Measurements from ENCODE around the gene NEUROG1. TPM values are rescaled to one million over a fixed set of nuclear protein-coding genes. Genes with fewer than 3 reads are reported as not detected.

NEUROG1 gene
- total and polyA plus RNA-seq, 2 of the 13 experiments (the other 11 are each of a cell fraction or from before 2014, with no cell fraction given), result not detected

- TF ChIP-seq ZNF691 (CRISPR knock-in tag; IDR thresholded peaks at IDR 0.05; ENCODE audit: borderline replicate concordance, low read depth), result no peak
- TF ChIP-seq ZNF180 (CRISPR knock-in tag; IDR thresholded peaks at IDR 0.05; ENCODE audit: borderline replicate concordance, low read depth), result no peak
- TF ChIP-seq PHF20 (CRISPR knock-in tag; IDR thresholded peaks at IDR 0.05), result no peak
- no peak for TF ChIP-seq FOXC1 (CRISPR knock-in tag; IDR thresholded peaks at IDR 0.05; ENCODE audit: borderline replicate concordance)
- TF ChIP-seq TRIM22 (IDR thresholded peaks at IDR 0.05), result no peak
- no peak for TF ChIP-seq ZNF652 (CRISPR knock-in tag; IDR thresholded peaks at IDR 0.05; ENCODE audit: borderline replicate concordance, low read depth)
- no peak for TF ChIP-seq PAWR (CRISPR knock-in tag; IDR thresholded peaks at IDR 0.05; ENCODE audit: borderline replicate concordance)
- TF ChIP-seq HMG20A (CRISPR knock-in tag; IDR thresholded peaks at IDR 0.05; ENCODE audit: borderline replicate concordance), result no peak
Measured at GRCh38 chr5:135539430-135540005, 3.8 kb upstream of the NEUROG1 start (continued).

- POLR2A ChIA-PET, result no interaction called here
- H3K4me3 ChIP-seq (replicated peaks in 1 of 3; ENCODE audit: insufficient read depth in 1 of 3, low read depth in 2 of 3, low read length in 3 of 3), result no peak overlapping the region
- H3K27ac ChIP-seq (ENCODE audit: extremely low read length, insufficient read depth, low read length), result no peak overlapping the region
- TF ChIP-seq ZNF558 (CRISPR knock-in tag; IDR thresholded peaks at IDR 0.05; ENCODE audit: borderline replicate concordance) (no peak), CSRNP2 (CRISPR knock-in tag; conservative IDR thresholded peaks at IDR 0.05; ENCODE audit: low read depth) (no peak), IRF1 (CRISPR knock-in tag; IDR thresholded peaks at IDR 0.05; ENCODE audit: low read depth) (no peak), SAP130 (CRISPR knock-in tag; IDR thresholded peaks at IDR 0.05; ENCODE audit: low read depth) (no peak), SUZ12 (IDR thresholded peaks at IDR 0.05; ENCODE audit: low read depth, low read length) (no peak), HMG20B (CRISPR knock-in tag; conservative IDR thresholded peaks at IDR 0.05) (no peak), MBNL3 (CRISPR knock-in tag; conservative IDR thresholded peaks at IDR 0.05) (no peak)
- intact Hi-C loops (cut with micrococcal nuclease; ENCODE audit: unreplicated experiment), result no loop called here
- no peaks in the 10 kb centered on the region for H3K9me3 ChIP-seq (ENCODE audit: low read length)
- DNase-seq (ENCODE audit: low spot score), result no peak
- H3K27me3 ChIP-seq (ENCODE audit: control insufficient read depth in 1 of 2, insufficient read depth in 2 of 2, low read length in 2 of 2), result peaks cover 6 to 42% of the 10 kb centered on the region in 2 experiments; a peak in 4 of 5 replicates
- H3K9ac ChIP-seq (ENCODE audit: insufficient read depth, low read depth, low read length), result no peak overlapping the region
- H4K20me1 ChIP-seq (ENCODE audit: insufficient read depth, low read length), result no peaks in the 10 kb centered on the region
- H2AFZ ChIP-seq (ENCODE audit: low read length), result no peak overlapping the region
- H3K36me3 ChIP-seq (replicated peaks in 1 of 2; ENCODE audit: control insufficient read depth in 1 of 2, insufficient read depth in 2 of 2, low read length in 2 of 2), result no peaks in the 10 kb centered on the region
- no peaks in the 10 kb centered on the region for H3K4me1 ChIP-seq (ENCODE audit: insufficient read depth, low read length)
- WGBS (ENCODE audit: low lambda C conversion rate), result 54% methylated on average over 4 of the region's 5 CpGs
- no peak for ATAC-seq
- H3K79me2 ChIP-seq (ENCODE audit: insufficient read depth, low read length), result no peaks in the 10 kb centered on the region
- CTCF ChIA-PET (ENCODE audit: low intra/inter-chr PET ratio, low total read pairs), result no interaction called here
- BruUV-seq (replicated peaks), result no TSS peak
- H3K4me2 ChIP-seq (ENCODE audit: low read depth, low read length), result no peak overlapping the region
- in situ Hi-C loops (cut with HindIII; ENCODE audit: extremely low pct_ligation_motif_present, low pct_unique_long_range_greater_than_20kb), result no loop called here
- no peak for FAIRE-seq
Measured at GRCh38 chr5:135538261-135538660, 2.5 kb upstream of the NEUROG1 start.
